Panc1 (cell line): ENCODE results near the gene PSAP. TPM values are rescaled to one million over a fixed set of nuclear protein-coding genes. Genes with fewer than 3 reads are reported as not detected.

ENCODE experiments used
- ATAC-seq: fragments of 200-7000 bp; cut with Tn5 transposase; 2 replicates; pipeline ENCODE4 v1.9.1; 2020; ENCODE audit warnings: mild to moderate bottlenecking, moderate library complexity
- BruUV-seq: library from RNA; stranded (reverse); fragments of 400-500 nt; replicated peaks from 2 replicates; lab custom pipeline; 2021; lab: Mats Ljungman, UMichigan
- CTCF ChIA-PET: fragments of 300-600 bp; sonication (Branson Sonifier 250); formaldehyde crosslinking; loops from one replicate; lab custom pipeline; 2022; ENCODE audit warnings: antibody characterized with exemption; lab: Charles Lee
- POLR2A ChIA-PET: fragments of 300-600 bp; sonication (Branson Sonifier 250); formaldehyde crosslinking; loops from one replicate; lab custom pipeline; 2022; ENCODE audit warnings: antibody characterized with exemption; lab: Charles Lee
- DNase-seq: peaks from one replicate; pipeline ENCODE4 v3.0.0-alpha.2; 2010; ENCODE audit warnings: low read depth, low spot score
- H3K27ac ChIP-seq: 2 replicates; pipeline ENCODE4 v1.5.1; 2011; ENCODE audit warnings: mild to moderate bottlenecking, low read length, inconsistent platforms
- H3K27me3 ChIP-seq: fragments of 200-500 bp; sonication (Bioruptor generic); 2 replicates; pipeline ENCODE4 v1.6.0; 2014; ENCODE audit warnings: low read length, inconsistent platforms; ENCODE audit not compliant: control insufficient read depth, insufficient read depth
- H3K36me3 ChIP-seq: fragments of 200-500 bp; sonication (Bioruptor generic); 2 replicates; pipeline ENCODE4 v1.5.1; 2014; ENCODE audit warnings: inconsistent platforms, mild to moderate bottlenecking, low read length, moderate library complexity; ENCODE audit not compliant: control insufficient read depth, insufficient read depth
- H3K4me1 ChIP-seq: 2 replicates; pipeline ENCODE4 v1.5.1; 2011; ENCODE audit warnings: inconsistent platforms, mild to moderate bottlenecking, low read length, moderate library complexity; ENCODE audit not compliant: control insufficient read depth, insufficient read depth
- H3K4me3 ChIP-seq, 2 experiments: 2 replicates each; pipeline ENCODE4 v1.5.1; 2011 to 2012; ENCODE audit warnings: low read depth in 2 of 2, low read length in 2 of 2, mild to moderate bottlenecking in 2 of 2, inconsistent platforms in 1 of 2, moderate library complexity in 1 of 2
- H3K9me3 ChIP-seq: fragments of 200-500 bp; sonication (Bioruptor generic); 2 replicates; pipeline ENCODE4 v1.5.1; 2014; ENCODE audit warnings: low read depth, mild to moderate bottlenecking, inconsistent platforms, low read length, moderate library complexity; ENCODE audit not compliant: control insufficient read depth, insufficient read depth
- POLR2AphosphoS5 ChIP-seq: IDR thresholded peaks from 2 replicates; pipeline ENCODE4 v1.6.1; 2012; ENCODE audit warnings: mild to moderate bottlenecking, low read depth, low read length, moderate library complexity
- REST ChIP-seq, 2 experiments: IDR thresholded peaks; 2 replicates each; pipeline ENCODE4 v1.6.1; 2011 to 2012; ENCODE audit warnings: low read depth in 2 of 2, control low read depth in 1 of 2, low read length in 1 of 2, mild to moderate bottlenecking in 1 of 2, moderate library complexity in 1 of 2; ENCODE audit not compliant: insufficient read depth in 1 of 2
- SIN3A ChIP-seq: IDR thresholded peaks from 2 replicates; pipeline ENCODE4 v1.6.1; 2012; ENCODE audit warnings: low read depth, mild to moderate bottlenecking, low read length, moderate library complexity, borderline replicate concordance; ENCODE audit not compliant: insufficient read depth
- TCF7L2 ChIP-seq: IDR thresholded peaks from 2 replicates; pipeline ENCODE4 v1.6.1; 2011; ENCODE audit warnings: mild to moderate bottlenecking, low read depth, low read length, inconsistent platforms
- in situ Hi-C: cut with HindIII; loops from 2 replicates; pipeline ENCODE4 v1.10.0; 2016; ENCODE audit warnings: low sequenced_read_pairs, low pct_unique_long_range_greater_than_20kb
- intact Hi-C: fragments of 100-400 bp; cut with micrococcal nuclease; formaldehyde crosslinking; loops from one replicate; pipeline ENCODE4 v1.10.0; 2022; ENCODE audit not compliant: unreplicated experiment
- total RNA-seq: library from RNA; stranded (reverse); gene quantifications from one replicate; pipeline ENCODE4 v1.2.1, GENCODE V29; 2021; ENCODE audit not compliant: unreplicated experiment
- TF ChIP-seq, protein P1 (sequence below): fragments of 450-650 bp; IDR thresholded peaks from 2 replicates; pipeline ENCODE4 v1.5.1; 2017; ENCODE audit warnings: mild to moderate bottlenecking

Gene PSAP
- total RNA-seq, 1 experiment from 2014 or later: 3,649 TPM

GRCh38 chr10:71816421-71816851, 34.6 kb downstream of the PSAP start:
- CTCF ChIA-PET: interaction anchor here (0.5 kb wide), 1 partner anchor 57 kb away, joined by 4 read pairs; no protein-coding TSS in a partner anchor
- DNase-seq: no peak
- Histone ChIP-seq H3K4me1 (peaks cover 51% of the 10 kb centered on the region), H3K4me3 (no peak overlapping the region), H3K27me3 (no peaks in the 10 kb centered on the region), H3K27ac (peak overlapping the region; percentile 57), H3K9me3 (no peaks in the 10 kb centered on the region), H3K36me3 (peaks cover 49% of the 10 kb centered on the region)
- no TSS peak for BruUV-seq
- in situ Hi-C loops: no loop called here
- TF ChIP-seq SIN3A (no peak), TCF7L2 (no peak), POLR2AphosphoS5 (no peak)
- TF ChIP-seq, protein P1, sequence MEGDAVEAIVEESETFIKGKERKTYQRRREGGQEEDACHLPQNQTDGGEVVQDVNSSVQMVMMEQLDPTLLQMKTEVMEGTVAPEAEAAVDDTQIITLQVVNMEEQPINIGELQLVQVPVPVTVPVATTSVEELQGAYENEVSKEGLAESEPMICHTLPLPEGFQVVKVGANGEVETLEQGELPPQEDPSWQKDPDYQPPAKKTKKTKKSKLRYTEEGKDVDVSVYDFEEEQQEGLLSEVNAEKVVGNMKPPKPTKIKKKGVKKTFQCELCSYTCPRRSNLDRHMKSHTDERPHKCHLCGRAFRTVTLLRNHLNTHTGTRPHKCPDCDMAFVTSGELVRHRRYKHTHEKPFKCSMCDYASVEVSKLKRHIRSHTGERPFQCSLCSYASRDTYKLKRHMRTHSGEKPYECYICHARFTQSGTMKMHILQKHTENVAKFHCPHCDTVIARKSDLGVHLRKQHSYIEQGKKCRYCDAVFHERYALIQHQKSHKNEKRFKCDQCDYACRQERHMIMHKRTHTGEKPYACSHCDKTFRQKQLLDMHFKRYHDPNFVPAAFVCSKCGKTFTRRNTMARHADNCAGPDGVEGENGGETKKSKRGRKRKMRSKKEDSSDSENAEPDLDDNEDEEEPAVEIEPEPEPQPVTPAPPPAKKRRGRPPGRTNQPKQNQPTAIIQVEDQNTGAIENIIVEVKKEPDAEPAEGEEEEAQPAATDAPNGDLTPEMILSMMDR: no peak
- no peak for ATAC-seq
- intact Hi-C loops: loop anchor here (5.0 to 10.0 kb wide), 3 partner anchors 112 to 502 kb away; partner anchors contain the start of gene SLC29A3
- POLR2A ChIA-PET: no interaction called here

GRCh38 chr10:71815515-71816130, 35.4 kb downstream of the PSAP start:
- peaks cover 44% of the 10 kb centered on the region for H3K36me3 ChIP-seq
- TF ChIP-seq REST (IDR thresholded peaks at IDR 0.05; ENCODE audit: insufficient read depth in 1 of 2, low read depth in 2 of 2, low read length in 1 of 2) (no peak), SIN3A (no peak), POLR2AphosphoS5 (no peak), TCF7L2 (no peak)
- TF ChIP-seq, protein P1: no peak
- intact Hi-C loops: loop anchor here (5.0 to 10.0 kb wide), 3 partner anchors 111 to 501 kb away; partner anchors contain the start of gene SLC29A3
- H3K9me3 ChIP-seq: no peaks in the 10 kb centered on the region
- in situ Hi-C loops: no loop called here
- no TSS peak for BruUV-seq
- no peaks in the 10 kb centered on the region for H3K27me3 ChIP-seq
- POLR2A ChIA-PET: no interaction called here
- ATAC-seq: no peak
- H3K4me3 ChIP-seq: no peak overlapping the region
- DNase-seq: no peak
- H3K27ac ChIP-seq: peak overlapping the region; percentile 57
- CTCF ChIA-PET: interaction anchor here (1.0 kb wide), 1 partner anchor 81 kb away, joined by 4 read pairs; no protein-coding TSS in a partner anchor
- H3K4me1 ChIP-seq: peaks cover 51% of the 10 kb centered on the region
